ENCODE results near the gene SERGEF.

SERGEF gene

GRCh38 chr11:17779861-17780594, 232.8 kb downstream of the SERGEF start:
- no peak for DNase-seq

- DNase-seq = no peak
These were observed 233.6 kb downstream of the SERGEF start for GRCh38 chr11:17778956-17779860.

- DNase-seq = no peak
These were observed 234.5 kb downstream of the SERGEF start for GRCh38 chr11:17778352-17778751.

GRCh38 chr11:17777738-17778091, 235.1 kb downstream of the SERGEF start:
- no peak for DNase-seq

GRCh38 chr11:17777086-17777737, 235.6 kb downstream of the SERGEF start:
- no peak for DNase-seq

GRCh38 chr11:17776212-17776875, 236.5 kb downstream of the SERGEF start:
- no peak for DNase-seq

GRCh38 chr11:17775507-17776211, 237.2 kb downstream of the SERGEF start:
- DNase-seq = no peak

GRCh38 chr11:17775035-17775348, 237.9 kb downstream of the SERGEF start:
- DNase-seq = no peak

- no peak for DNase-seq
These were observed 238.4 kb downstream of the SERGEF start for GRCh38 chr11:17774232-17775034.

GRCh38 chr11:17773674-17774073, 239.2 kb downstream of the SERGEF start:
- DNase-seq = no peak

GRCh38 chr11:17772704-17773600, 239.9 kb downstream of the SERGEF start:
- DNase-seq = no peak

- no peak for DNase-seq
These were observed 240.9 kb downstream of the SERGEF start for GRCh38 chr11:17771841-17772401.

- no peak for DNase-seq
These were observed 241.4 kb downstream of the SERGEF start for GRCh38 chr11:17771415-17771814.

GRCh38 chr11:17770917-17771316, 241.9 kb downstream of the SERGEF start:
- DNase-seq = no peak

- no peak for DNase-seq
These were observed 242.7 kb downstream of the SERGEF start for GRCh38 chr11:17770048-17770652.

- no peak for DNase-seq
These were observed 243.6 kb downstream of the SERGEF start for GRCh38 chr11:17769218-17769617.

GRCh38 chr11:17768547-17768946, 244.3 kb downstream of the SERGEF start:
- no peak for DNase-seq

- no peak for DNase-seq
These were observed 244.9 kb downstream of the SERGEF start for GRCh38 chr11:17767914-17768313.

GRCh38 chr11:17767301-17767885, 245.5 kb downstream of the SERGEF start:
- no peak for DNase-seq

All from DMS79 (cell line).